ENCODE results near the gene DECR2. TPM values are rescaled to one million over a fixed set of nuclear protein-coding genes. Genes with fewer than 3 reads are reported as not detected.

The DECR2 gene
- total and polyA plus RNA-seq, 10 of the 15 experiments (the other 5 are each of a cell fraction or from before 2014, with no cell fraction given) = 0.53 to 20.3 (median 6.0) TPM

- TF ChIP-seq RAD51 (IDR thresholded peaks at IDR 0.05) (no peak), SMARCA5 (IDR thresholded peaks at IDR 0.05) (peak; percentile 94), TCF3 (IDR thresholded peaks at IDR 0.05; ENCODE audit: borderline replicate concordance, insufficient read depth, low read depth, low read length) (peak; percentile 56; the same call in 1 of the 2 replicates), IKZF1 (conservative IDR thresholded peaks at IDR 0.05) (peak; percentile 95), POLR2AphosphoS2 (IDR thresholded peaks at IDR 0.05; ENCODE audit: low read depth, low read length) (peak; percentile 87), POU2F2 (IDR thresholded peaks at IDR 0.05; ENCODE audit: borderline replicate concordance, low read depth, low read length) (peak; percentile 53; the same call in 1 of the 3 replicates), CREM (IDR thresholded peaks at IDR 0.05; ENCODE audit: low read depth) (no peak), CBX3 (IDR thresholded peaks at IDR 0.05; ENCODE audit: borderline replicate concordance, low read depth) (no peak), NRF1 (conservative IDR thresholded peaks at IDR 0.05; ENCODE audit: low read depth, low read length) (peak; percentile 55), EGR1 (IDR thresholded peaks at IDR 0.05; ENCODE audit: borderline replicate concordance in 1 of 2, low read depth in 2 of 2, low read length in 2 of 2) (peak in 1 of 2 experiments; percentile 59; a peak in 1 of 3 replicates), GATAD2B (conservative IDR thresholded peaks at IDR 0.05; ENCODE audit: low read depth) (peak; percentile 66), ZNF592 (IDR thresholded peaks at IDR 0.05) (no peak), IRF3 (IDR thresholded peaks at IDR 0.05) (no peak), POLR2A (IDR thresholded peaks at IDR 0.05; ENCODE audit: low read depth, low read length) (peak; percentile 94), STAT3 (IDR thresholded peaks at IDR 0.05; ENCODE audit: low read depth, low read length) (no peak), ZNF384 (IDR thresholded peaks at IDR 0.05; ENCODE audit: borderline replicate concordance, low read depth, low read length) (peak; percentile 35; the same call in 1 of the 2 replicates), PML (IDR thresholded peaks at IDR 0.05; ENCODE audit: low read length) (no peak), LARP7 (IDR thresholded peaks at IDR 0.05) (peak; percentile 53; the same call in 1 of the 2 replicates), RELB (IDR thresholded peaks at IDR 0.05; ENCODE audit: low read depth) (0 out of 2 replicates have a peak, but pooled peaks have one; percentile 8), MLLT1 (IDR thresholded peaks at IDR 0.05) (0 out of 2 replicates have a peak, but pooled peaks have one; percentile 39), DPF2 (IDR thresholded peaks at IDR 0.05) (0 out of 2 replicates have a peak, but pooled peaks have one; percentile 55)
Observed at GRCh38 chr16:401468-402348, at the start of gene DECR2 (continued).

Measured in GM12878 (cell line).